ENCODE measurements around the gene MTUS2.

DNA sequence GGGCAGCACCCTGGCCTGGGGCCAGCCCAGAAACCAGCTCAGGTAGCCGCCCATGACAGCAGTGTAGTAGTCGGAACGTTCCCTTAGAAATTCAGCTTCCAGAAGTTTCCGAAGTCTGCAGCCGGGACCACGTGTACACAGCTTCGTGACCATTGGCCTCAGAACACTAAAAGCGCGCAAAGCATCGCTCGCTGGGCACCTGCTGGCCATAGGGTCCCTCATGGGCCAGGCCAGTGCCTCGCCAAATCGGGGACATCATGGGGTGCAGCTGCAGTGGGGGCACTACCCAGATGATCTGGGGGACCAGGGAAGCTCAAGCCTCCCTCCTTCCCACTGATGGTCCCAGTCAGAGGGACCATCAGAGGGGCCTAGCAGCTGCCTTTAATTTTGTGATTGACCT is 384.5 kb downstream of the MTUS2 start:
- TF ChIP-seq, protein P1, sequence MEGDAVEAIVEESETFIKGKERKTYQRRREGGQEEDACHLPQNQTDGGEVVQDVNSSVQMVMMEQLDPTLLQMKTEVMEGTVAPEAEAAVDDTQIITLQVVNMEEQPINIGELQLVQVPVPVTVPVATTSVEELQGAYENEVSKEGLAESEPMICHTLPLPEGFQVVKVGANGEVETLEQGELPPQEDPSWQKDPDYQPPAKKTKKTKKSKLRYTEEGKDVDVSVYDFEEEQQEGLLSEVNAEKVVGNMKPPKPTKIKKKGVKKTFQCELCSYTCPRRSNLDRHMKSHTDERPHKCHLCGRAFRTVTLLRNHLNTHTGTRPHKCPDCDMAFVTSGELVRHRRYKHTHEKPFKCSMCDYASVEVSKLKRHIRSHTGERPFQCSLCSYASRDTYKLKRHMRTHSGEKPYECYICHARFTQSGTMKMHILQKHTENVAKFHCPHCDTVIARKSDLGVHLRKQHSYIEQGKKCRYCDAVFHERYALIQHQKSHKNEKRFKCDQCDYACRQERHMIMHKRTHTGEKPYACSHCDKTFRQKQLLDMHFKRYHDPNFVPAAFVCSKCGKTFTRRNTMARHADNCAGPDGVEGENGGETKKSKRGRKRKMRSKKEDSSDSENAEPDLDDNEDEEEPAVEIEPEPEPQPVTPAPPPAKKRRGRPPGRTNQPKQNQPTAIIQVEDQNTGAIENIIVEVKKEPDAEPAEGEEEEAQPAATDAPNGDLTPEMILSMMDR (IDR thresholded peaks at IDR 0.05), result no peak
- TF ChIP-seq POLR2A (IDR thresholded peaks at IDR 0.05) (no peak), EP300 (IDR thresholded peaks at IDR 0.05) (no peak), POLR2AphosphoS5 (IDR thresholded peaks at IDR 0.05) (no peak)

All from suprapubic skin (tissue), 4 donors.